MM.1S (cell line): ENCODE measurements around the gene HNRNPD.

Experiments
- DNase-seq: peaks from one replicate; pipeline ENCODE4 v3.0.0-alpha.2; 2015
- H2AFZ ChIP-seq: fragments of 300-600 bp; sonication (generic); 2 replicates; pipeline ENCODE4 v1.6.0; 2016; ENCODE audit warnings: antibody characterized with exemption, low read length
- H3F3A ChIP-seq: fragments of 300-600 bp; sonication (generic); 2 replicates; pipeline ENCODE4 v1.6.1; 2016; ENCODE audit warnings: mild to moderate bottlenecking, antibody characterized with exemption, low read length, moderate library complexity, mixed read lengths; ENCODE audit not compliant: insufficient read depth
- H3K27ac ChIP-seq: fragments of 300-600 bp; sonication (generic); 2 replicates; pipeline ENCODE4 v1.5.1; 2016; ENCODE audit warnings: mild to moderate bottlenecking, low read length
- H3K27me3 ChIP-seq: fragments of 300-600 bp; sonication (generic); replicated peaks from 2 replicates; pipeline ENCODE4 v1.6.0; 2016; ENCODE audit warnings: low read length; ENCODE audit not compliant: insufficient read depth
- H3K36me3 ChIP-seq: fragments of 300-600 bp; sonication (generic); replicated peaks from 2 replicates; pipeline ENCODE4 v1.6.1; 2016; ENCODE audit warnings: mild to moderate bottlenecking, low read length, mixed read lengths; ENCODE audit not compliant: insufficient read depth
- H3K4me1 ChIP-seq: fragments of 300-600 bp; sonication (generic); 2 replicates; pipeline ENCODE4 v1.6.1; 2016; ENCODE audit warnings: low read length, mixed read lengths
- H3K4me2 ChIP-seq: fragments of 300-600 bp; sonication (generic); 2 replicates; pipeline ENCODE4 v1.6.0; 2016; ENCODE audit warnings: low read depth, low read length
- H3K4me3 ChIP-seq: fragments of 300-600 bp; sonication (generic); 2 replicates; pipeline ENCODE4 v1.5.1; 2016; ENCODE audit warnings: low read length, mixed read lengths
- H3K79me2 ChIP-seq: fragments of 300-600 bp; sonication (generic); 2 replicates; pipeline ENCODE4 v1.6.1; 2016; ENCODE audit warnings: mixed run types, low read length, mixed read lengths
- H3K9ac ChIP-seq: fragments of 300-600 bp; sonication (generic); 2 replicates; pipeline ENCODE4 v1.6.1; 2016; ENCODE audit warnings: low read length, mixed read lengths
- H3K9me2 ChIP-seq: fragments of 300-600 bp; sonication (generic); replicated peaks from 2 replicates; pipeline ENCODE4 v1.6.1; 2016; ENCODE audit warnings: mild to moderate bottlenecking, low read length, mixed read lengths; ENCODE audit not compliant: insufficient read depth
- H3K9me3 ChIP-seq: fragments of 300-600 bp; sonication (generic); replicated peaks from 2 replicates; pipeline ENCODE4 v1.6.1; 2016; ENCODE audit warnings: mild to moderate bottlenecking, low read length, mixed read lengths; ENCODE audit not compliant: insufficient read depth
- H4K20me1 ChIP-seq: fragments of 300-600 bp; sonication (generic); 2 replicates; pipeline ENCODE4 v1.6.1; 2016; ENCODE audit warnings: mild to moderate bottlenecking, low read length, moderate library complexity, mixed read lengths; ENCODE audit not compliant: insufficient read depth
- EZH2 ChIP-seq: fragments of 300-600 bp; sonication (generic); optimal IDR thresholded peaks from 2 replicates; pipeline ENCODE3; 2017; ENCODE audit warnings: low read depth, mild to moderate bottlenecking, antibody characterized with exemption, low read length, mixed read lengths
- EZH2phosphoT487 ChIP-seq: fragments of 300-600 bp; sonication (generic); IDR thresholded peaks from 2 replicates; pipeline ENCODE4 v1.6.1; 2018; ENCODE audit warnings: antibody characterized with exemption, low read length
- TF ChIP-seq, protein P1 (sequence below): fragments of 300-600 bp; sonication (generic); IDR thresholded peaks from 2 replicates; pipeline ENCODE4 v1.5.1; 2016; ENCODE audit warnings: antibody characterized with exemption, low read length, mixed read lengths

HNRNPD gene

DNA sequence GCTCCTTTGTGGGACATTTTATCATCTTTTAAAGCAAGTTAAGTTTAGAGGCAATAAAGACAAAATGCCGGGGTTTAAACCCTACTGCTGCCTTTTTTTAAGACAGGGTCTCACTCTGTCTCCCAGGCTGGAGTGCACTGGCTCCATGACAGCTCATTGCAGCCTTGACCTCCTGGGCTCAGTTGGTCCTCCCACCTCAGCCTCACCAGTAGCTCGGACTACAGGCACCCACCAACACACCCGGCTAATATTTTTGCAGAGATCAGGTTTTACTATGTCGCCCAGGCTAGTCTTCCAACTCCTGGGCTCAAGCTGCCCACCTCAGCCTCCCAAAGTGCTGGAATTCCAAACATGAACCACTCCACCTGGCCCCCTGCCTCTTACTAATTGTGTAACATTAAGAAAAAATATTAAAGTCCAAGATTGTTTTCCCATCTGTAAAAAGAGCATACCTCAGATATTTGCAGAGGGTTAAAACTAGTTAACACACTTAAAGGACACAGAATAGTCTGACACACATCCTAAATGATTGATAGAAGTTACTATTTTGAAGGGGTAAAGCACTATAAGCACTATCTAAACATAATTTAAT lies 9.8 kb downstream of the HNRNPD start:
- peaks cover 41% of the 10 kb centered on the region for H3F3A ChIP-seq

DNA sequence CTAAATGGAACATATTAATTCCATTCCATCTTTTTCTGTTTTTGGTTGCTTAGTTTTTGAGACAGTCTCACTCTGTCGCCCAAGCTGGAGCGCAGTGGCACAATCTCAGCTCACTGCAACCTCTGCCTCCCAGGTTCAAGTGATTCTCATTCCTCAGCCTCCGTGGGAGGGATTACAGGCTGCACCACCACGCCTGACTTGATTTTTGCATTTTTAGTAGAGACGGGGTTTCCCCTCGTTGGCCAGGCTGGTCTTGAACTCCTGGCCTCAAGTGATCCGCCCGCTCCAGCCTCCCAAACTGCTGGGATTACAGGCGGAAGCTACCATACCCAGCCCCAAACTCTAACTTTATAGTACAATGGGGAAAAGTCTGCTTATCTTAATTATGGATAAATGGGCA lies 11.2 kb downstream of the HNRNPD start:
- Histone ChIP-seq H3K27ac (peak overlapping the region; percentile 45; the same call in 1 of the 2 replicates), H3K79me2 (peaks cover 100% of the 10 kb centered on the region), H3K36me3 (peaks cover 10% of the 10 kb centered on the region), H3K9ac (peak overlapping the region; percentile 5; the same call in 1 of the 2 replicates), H3K4me3 (no peak overlapping the region), H4K20me1 (peaks cover 96% of the 10 kb centered on the region), H3F3A (peaks cover 41% of the 10 kb centered on the region), H2AFZ (no peak overlapping the region), H3K9me3 (no peaks in the 10 kb centered on the region), H3K9me2 (no peaks in the 10 kb centered on the region), H3K4me2 (peak overlapping the region; percentile 47), H3K27me3 (no peaks in the 10 kb centered on the region), H3K4me1 (peaks cover 37% of the 10 kb centered on the region)
- DNase-seq, result no peak
- no peak for TF ChIP-seq EZH2phosphoT487
- TF ChIP-seq, protein P1, sequence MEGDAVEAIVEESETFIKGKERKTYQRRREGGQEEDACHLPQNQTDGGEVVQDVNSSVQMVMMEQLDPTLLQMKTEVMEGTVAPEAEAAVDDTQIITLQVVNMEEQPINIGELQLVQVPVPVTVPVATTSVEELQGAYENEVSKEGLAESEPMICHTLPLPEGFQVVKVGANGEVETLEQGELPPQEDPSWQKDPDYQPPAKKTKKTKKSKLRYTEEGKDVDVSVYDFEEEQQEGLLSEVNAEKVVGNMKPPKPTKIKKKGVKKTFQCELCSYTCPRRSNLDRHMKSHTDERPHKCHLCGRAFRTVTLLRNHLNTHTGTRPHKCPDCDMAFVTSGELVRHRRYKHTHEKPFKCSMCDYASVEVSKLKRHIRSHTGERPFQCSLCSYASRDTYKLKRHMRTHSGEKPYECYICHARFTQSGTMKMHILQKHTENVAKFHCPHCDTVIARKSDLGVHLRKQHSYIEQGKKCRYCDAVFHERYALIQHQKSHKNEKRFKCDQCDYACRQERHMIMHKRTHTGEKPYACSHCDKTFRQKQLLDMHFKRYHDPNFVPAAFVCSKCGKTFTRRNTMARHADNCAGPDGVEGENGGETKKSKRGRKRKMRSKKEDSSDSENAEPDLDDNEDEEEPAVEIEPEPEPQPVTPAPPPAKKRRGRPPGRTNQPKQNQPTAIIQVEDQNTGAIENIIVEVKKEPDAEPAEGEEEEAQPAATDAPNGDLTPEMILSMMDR, result no peak
- TF ChIP-seq EZH2, result no peak

More for the DNA sequence above, 9.8 kb downstream of the HNRNPD start:
- Histone ChIP-seq H3K9me3 (no peaks in the 10 kb centered on the region), H3K4me3 (no peak overlapping the region), H3K36me3 (peaks cover 6% of the 10 kb centered on the region), H3K4me2 (peak overlapping the region; percentile 44; the same call in 1 of the 2 replicates), H3K27me3 (no peaks in the 10 kb centered on the region), H3K4me1 (peaks cover 50% of the 10 kb centered on the region), H2AFZ (no peak overlapping the region), H3K27ac (peak overlapping the region; percentile 11; the same call in 1 of the 2 replicates), H3K79me2 (peaks cover 100% of the 10 kb centered on the region), H3K9me2 (no peaks in the 10 kb centered on the region), H4K20me1 (peaks cover 96% of the 10 kb centered on the region), H3K9ac (no peak overlapping the region)
- DNase-seq, result no peak
- TF ChIP-seq EZH2phosphoT487, result no peak
- TF ChIP-seq, protein P1, result no peak
- TF ChIP-seq EZH2, result no peak

DNA sequence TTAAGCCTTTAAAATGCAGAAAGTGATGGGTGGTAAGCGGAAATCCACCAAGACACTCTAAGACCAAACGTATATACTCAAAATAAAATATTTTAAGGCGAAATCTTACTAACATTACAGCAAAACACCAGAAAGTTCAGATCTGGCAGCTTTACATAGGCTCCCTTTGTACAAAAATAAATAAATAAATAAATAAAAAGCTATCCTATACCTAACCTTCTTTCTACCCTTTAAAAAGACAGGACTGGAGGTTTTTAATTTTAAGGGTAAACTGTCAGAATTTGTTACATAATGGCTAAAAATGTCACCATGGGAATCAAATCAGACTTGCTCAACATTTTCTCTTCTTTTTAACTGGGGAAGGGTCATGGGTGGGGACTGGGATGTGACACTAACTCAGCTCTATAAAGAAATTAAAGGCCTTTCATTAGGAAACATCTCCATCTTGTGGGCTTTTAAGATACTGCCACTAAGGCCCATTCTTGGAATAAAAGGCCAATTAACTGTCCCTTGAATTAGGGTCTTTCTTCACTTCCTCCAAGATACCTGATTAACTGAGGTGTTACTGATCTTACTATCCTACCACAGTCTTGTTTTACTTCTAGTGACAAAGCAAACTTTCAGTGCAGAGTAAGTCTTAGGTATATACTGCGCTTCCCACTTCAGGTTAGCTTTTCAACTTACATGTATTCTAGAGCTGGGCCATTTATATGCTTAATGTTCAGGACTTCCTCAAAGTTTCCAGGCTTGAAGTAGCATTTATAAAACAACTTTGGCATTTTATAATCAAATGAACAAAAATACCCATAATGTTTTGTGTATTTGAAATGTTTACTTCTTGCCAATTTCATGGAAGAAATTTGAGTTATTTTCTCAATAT lies 13.3 kb downstream of the HNRNPD start:
- peaks cover 25% of the 10 kb centered on the region; the same call in 1 of the 2 replicates for H3K36me3 ChIP-seq
- no peak overlapping the region for H3K4me2 ChIP-seq
- no peak overlapping the region for H3K9ac ChIP-seq
- H3K4me1 ChIP-seq, result peaks cover 30% of the 10 kb centered on the region
- no peaks in the 10 kb centered on the region for H3K9me3 ChIP-seq
- DNase-seq, result peak; percentile 24
- no peak for TF ChIP-seq EZH2phosphoT487
- TF ChIP-seq, protein P1, result peak; percentile 57
- peaks cover 96% of the 10 kb centered on the region for H4K20me1 ChIP-seq
- no peak overlapping the region for H2AFZ ChIP-seq
- no peak overlapping the region for H3K27ac ChIP-seq
- H3K79me2 ChIP-seq, result peaks cover 100% of the 10 kb centered on the region
- H3F3A ChIP-seq, result peaks cover 38% of the 10 kb centered on the region
- no peak overlapping the region for H3K4me3 ChIP-seq
- no peaks in the 10 kb centered on the region for H3K9me2 ChIP-seq
- H3K27me3 ChIP-seq, result no peaks in the 10 kb centered on the region
